OCI-LY7 (cell line): ENCODE results near the gene H1-8.

Experiments used
- EZH2phosphoT487 ChIP-seq: fragments of 200-600 bp; sonication (generic); IDR thresholded peaks from 2 replicates; pipeline ENCODE4 v1.6.1; 2018; ENCODE audit warnings: low read depth, borderline replicate concordance, mild to moderate bottlenecking, mixed run types, antibody characterized with exemption, low read length, moderate library complexity, mixed read lengths
- TF ChIP-seq, protein P1 (sequence below): fragments of 200-600 bp; sonication (generic); conservative IDR thresholded peaks from 2 replicates; pipeline ENCODE4 v1.5.1; 2014; ENCODE audit warnings: mild to moderate bottlenecking, antibody characterized with exemption, low read length, moderate library complexity, mixed read lengths

DNA sequence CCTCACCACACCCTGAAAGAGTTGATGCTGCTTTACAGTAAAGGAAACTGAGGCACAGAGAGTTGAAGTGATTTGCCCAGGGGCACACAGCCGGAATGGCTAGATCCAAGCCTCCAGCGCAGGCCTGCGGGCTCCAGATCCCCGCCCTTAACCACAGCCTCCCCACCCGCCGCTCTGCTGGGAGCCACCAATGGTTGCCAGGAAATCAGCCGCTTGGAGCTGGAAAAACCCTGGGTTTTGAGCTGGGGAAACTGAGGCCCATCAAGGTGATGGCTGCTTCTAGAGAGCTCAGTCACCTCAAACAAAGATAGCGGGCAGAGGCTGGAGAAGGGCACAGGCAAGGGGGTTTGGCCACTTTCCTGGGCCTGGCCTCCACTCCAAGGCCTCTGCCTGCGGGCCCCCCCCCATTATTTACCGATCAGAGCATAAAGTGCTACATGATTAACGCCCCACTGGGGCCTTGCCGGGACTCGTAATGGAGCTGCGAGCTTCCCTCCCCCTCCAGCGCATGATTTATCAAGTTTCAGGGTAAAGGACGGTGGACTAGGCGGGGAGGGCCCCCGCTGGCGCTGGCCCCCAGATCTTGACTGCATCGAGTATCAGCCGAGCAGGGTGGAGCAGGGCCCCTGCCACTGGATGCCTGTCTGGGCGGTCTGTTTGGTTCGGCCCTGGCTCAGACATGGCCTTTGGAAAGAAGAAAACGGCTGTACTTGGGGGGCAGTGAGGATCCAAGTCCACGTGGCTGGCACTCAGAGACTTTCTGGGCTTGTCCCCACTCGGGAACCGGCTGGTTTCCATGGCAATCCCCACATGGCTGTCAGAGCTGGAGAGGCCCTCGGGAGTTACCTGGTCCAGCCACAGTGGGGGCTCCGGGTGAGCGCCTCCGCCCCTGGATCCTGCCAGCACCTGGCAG lies 54.4 kb downstream of the H1-8 start:
- TF ChIP-seq, protein P1, sequence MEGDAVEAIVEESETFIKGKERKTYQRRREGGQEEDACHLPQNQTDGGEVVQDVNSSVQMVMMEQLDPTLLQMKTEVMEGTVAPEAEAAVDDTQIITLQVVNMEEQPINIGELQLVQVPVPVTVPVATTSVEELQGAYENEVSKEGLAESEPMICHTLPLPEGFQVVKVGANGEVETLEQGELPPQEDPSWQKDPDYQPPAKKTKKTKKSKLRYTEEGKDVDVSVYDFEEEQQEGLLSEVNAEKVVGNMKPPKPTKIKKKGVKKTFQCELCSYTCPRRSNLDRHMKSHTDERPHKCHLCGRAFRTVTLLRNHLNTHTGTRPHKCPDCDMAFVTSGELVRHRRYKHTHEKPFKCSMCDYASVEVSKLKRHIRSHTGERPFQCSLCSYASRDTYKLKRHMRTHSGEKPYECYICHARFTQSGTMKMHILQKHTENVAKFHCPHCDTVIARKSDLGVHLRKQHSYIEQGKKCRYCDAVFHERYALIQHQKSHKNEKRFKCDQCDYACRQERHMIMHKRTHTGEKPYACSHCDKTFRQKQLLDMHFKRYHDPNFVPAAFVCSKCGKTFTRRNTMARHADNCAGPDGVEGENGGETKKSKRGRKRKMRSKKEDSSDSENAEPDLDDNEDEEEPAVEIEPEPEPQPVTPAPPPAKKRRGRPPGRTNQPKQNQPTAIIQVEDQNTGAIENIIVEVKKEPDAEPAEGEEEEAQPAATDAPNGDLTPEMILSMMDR, result no peak
- no peak for TF ChIP-seq EZH2phosphoT487
